Head of caudate nucleus (tissue), 42 donors: ENCODE measurements around the gene F3.

Experiments
- DNase-seq, 42 donors: peaks; one replicate each; pipeline versions ENCODE4 v3.0.0 to v3.0.0-alpha.2; 2020 to 2021; ENCODE audit warnings: mixed read lengths in 7 of 42
- intact Hi-C: fragments of 100-400 bp; cut with DNase I; formaldehyde crosslinking; loops from one replicate; pipeline ENCODE4 v1.15.0; 2022

The F3 gene

GRCh38 chr1:94554580-94554979 is 13.0 kb upstream of the F3 start:
- intact Hi-C loops, result no loop called here
- no peak for DNase-seq

DNA sequence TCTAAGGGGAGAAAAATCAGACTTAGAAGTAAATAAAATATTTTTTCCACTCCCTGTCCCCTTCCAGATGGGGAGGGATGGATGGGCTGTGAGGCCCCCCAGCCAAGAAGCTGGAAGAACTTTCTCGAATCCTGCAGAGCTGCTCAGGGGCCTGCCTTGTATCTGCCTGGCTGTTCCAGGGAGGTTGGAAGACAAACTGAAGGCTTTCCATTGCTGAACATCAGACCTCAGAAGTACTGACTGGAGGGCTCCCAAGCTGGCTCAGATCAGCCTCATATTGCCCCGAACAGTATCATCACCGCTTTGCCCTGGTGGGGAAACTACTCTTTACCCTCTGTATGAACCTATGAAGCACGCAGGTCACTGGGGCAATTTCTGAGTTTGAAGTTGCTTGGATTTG is 12.4 kb upstream of the F3 start:
- DNase-seq, result no peak
- intact Hi-C loops, result no loop called here

GRCh38 chr1:94553323-94553730 is 11.8 kb upstream of the F3 start:
- no peak for DNase-seq
- intact Hi-C loops, result no loop called here

DNA sequence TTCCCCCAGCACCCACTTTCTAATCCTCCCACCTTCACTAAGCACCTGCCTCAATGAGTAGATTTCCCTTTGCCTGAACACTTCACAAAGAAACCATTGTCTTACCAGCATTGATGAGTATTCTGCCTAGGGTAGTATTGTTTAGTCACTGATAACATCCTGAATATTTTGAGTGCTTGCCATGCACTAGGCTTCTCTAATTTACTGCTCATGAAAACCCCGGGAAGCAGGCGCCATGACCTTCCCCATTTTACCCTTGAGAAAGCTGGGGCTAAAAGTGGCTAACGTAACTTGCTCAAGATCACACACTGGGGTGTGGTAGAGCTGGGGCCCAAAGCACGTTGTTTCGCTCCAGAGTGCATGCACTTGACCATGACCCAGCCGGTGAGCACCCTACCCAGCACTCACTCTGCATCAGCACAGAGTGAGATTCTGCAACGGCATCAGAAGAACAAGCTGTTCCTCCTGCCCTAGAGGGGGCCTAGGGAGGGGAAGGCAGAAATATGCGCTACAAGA is 10.6 kb upstream of the F3 start:
- no peak for DNase-seq
- intact Hi-C loops, result no loop called here

GRCh38 chr1:94551449-94551848 is 9.9 kb upstream of the F3 start:
- DNase-seq, result no peak
- intact Hi-C loops, result no loop called here

GRCh38 chr1:94550800-94551241 is 9.3 kb upstream of the F3 start:
- DNase-seq, result no peak
- intact Hi-C loops, result no loop called here

DNA sequence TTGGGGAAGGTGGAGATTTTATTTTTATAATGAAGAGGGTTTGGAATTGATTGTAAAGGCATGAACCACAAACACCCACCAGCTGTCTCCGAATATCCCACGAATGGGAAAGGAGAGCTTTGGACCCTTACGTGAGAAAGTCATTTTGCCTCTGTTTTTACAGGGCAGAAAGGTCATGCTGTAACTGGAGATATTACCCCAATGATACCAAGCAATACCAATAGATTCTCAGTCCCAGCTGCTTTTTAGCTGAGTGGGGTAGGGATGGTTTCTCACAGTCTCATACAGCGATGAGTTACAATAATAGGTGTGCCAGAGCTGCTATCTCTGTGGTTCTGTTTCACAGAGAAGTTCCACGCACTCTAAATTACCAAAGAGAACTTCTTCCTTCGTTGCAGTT is 8.8 kb upstream of the F3 start:
- no peak for DNase-seq
- intact Hi-C loops, result no loop called here

DNA sequence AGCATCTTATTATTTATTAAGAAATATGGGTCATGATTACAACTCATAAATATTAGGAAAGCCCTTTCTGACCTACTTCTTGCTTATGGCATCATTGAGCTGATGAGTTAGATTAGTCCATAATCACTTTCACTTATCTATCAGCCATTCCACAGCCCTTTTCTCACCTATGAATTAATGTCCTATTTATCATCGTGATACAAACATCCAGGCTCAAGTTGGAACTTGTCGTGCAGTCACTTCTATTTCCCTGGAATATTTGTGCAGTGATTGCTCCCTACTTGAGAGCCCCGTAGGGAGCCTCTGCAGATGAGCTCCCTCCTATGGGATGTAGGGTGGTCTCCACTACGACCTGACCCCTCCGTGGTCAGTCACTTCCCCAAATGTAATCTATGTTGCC is 8.1 kb upstream of the F3 start:
- intact Hi-C loops, result no loop called here
- DNase-seq, result no peak

- no peak for DNase-seq
- intact Hi-C loops, result loop anchor here (5.0 kb wide), 1 partner anchor 47 kb away; no protein-coding TSS in a partner anchor
Observed at GRCh38 chr1:94544706-94545490, 3.3 kb upstream of the F3 start.

DNA sequence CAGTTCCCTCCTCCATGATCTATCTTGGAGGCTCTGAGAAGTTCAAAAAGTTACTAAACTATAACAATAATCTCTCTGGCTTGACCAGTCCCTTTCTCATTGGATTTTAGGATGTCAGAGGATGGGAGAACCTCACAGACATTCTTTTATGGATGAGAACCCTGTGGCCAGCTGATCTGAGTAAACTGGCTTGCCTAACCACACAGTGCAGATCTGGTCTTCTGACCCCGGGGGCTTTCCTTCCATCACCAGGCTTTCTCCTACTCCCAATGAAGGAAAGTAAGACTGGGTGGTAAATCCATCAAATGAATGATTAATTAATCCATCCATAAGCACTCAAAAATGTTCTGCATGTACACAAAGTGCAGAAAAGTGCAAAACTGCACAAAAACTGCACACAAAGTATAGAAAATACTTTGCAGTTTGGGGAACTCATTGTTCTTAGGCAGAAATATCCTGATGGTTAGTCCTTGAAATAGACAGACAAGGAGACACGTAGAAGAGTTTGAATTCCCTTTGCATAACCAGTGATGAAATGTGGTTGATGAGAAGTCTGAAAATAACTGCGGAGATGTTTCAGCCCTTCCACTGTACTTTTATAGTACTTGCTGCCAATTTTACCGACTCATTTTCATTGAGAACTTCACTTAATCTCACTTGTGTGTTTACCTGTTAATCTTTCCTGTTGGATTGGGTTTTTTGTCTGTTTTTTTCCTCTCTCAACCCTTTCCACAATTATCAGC is 2.5 kb upstream of the F3 start:
- no peak for DNase-seq
- intact Hi-C loops, result loop anchor here (5.0 kb wide), 1 partner anchor 48 kb away; no protein-coding TSS in a partner anchor

DNA sequence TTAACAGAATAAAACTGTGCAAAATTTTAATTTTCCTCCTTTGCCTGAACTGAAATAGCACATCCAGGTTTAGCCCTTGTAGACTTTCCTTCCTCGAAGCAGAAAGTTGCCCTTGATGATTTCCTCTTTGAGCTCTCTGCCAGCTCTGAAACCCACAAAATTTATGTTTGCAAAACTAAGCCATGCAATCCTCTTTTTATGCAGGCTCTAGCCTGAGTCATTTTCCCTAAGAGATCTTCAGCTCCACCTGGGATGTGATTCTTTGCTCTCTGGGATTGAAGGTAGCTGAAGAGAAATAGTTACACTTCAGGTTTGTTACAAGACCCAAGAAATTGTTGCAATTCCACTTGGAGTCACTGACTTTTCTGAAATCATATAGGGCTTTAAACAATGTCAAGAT is 1.4 kb upstream of the F3 start:
- DNase-seq, result no peak
- intact Hi-C loops, result loop anchor here (5.0 kb wide), 1 partner anchor 49 kb away; no protein-coding TSS in a partner anchor

DNA sequence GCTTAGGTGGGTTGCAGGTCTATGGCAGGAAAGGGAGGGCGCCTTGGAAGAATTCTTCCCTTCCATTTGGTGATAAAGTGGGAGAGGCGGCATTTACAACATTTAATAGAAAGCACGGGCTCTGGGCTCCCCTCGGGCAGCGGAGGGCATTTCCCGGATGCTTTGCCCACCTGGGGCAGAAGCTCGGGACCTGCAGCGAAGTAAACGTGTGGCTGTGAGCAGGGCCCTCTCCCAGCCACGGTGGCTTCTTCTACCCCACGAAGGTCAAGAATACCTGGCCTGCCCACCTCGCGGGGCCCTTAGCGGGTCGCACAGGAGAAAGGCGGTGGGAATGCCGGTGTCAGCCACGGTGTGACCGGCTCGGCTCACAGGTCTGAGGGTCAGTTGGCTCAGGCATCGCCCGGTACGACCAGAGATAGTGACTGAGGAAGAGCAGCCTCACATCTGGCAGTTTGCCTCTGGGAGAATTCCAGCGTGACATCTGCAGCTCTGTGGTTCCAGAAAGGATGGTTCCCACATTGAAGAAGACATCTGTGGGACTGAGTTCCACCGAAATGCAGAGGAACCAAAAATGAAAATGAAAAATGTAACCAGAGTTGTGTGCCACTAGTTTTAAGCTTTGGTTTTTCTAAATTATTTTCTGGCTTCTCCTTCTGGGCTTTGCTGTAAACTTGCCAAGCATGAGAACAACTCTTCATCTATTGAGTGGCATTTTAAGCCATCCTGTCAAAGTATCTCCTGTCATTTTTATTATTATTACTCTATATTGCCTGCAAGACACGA is 720 bp upstream of the F3 start:
- peak in 27 of 42 donors; percentile 21 to 77 (median 43) for DNase-seq
- intact Hi-C loops, result loop anchor here (5.0 kb wide), 1 partner anchor 50 kb away; no protein-coding TSS in a partner anchor

DNA sequence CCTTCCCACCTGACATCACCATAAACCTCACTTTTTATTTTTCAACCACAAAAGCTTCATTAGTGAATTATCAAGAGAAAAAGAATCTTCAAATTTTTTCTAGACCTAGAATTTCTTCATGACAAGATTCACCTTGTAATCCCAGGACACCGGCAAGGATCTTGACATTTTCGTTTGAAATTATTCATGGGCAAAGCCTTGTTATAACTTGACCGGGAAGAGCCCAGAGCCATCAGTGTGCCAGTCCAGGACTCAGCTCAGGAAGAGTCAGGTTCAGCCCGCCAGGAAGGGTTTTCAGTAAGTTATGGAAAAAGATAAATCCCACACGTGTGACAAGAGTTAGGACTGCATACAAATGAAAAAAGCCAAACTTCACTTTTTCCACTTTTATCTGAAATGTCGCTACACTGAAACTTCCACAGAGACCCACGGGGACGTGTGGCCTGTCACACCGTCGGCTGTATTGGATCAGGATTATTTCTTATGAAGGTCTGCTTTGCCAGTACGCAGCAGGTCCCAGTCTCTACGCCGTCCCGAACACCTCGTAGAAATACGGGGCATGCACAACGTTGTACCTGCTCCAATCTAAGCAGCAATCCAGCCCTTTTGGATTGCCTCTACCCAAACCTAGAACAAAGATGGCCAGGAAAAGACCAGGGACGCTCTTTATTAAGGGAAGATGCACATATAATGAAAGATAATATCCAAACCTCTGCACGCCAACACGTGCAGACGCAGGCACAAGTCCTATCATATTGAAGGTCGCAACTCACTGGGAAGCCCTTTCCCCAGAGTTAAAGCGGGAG is 916 bp downstream of the F3 start:
- intact Hi-C loops, result loop anchor here (5.0 kb wide), 1 partner anchor 52 kb away; no protein-coding TSS in a partner anchor
- no peak for DNase-seq

DNA sequence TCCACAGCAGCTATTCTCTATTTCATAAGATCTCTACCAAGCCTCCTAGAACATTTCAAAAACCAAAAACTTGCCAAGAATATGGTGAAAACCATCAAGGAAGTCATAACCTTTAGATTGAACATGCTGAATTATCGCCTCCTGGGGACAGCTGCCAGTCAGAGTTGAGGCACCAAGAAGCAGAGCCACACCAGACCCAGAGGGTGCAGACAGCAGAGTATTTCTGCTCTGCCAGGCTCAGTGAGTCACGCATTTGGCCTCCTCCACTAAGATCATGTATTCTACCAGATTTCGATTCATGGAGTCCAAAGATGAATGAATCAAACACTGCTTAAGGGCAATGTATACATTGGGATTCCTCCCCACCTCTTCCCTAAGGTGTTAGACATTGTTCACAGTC is 2.1 kb downstream of the F3 start:
- intact Hi-C loops, result no loop called here
- DNase-seq, result peak in 1 of 42 donors; percentile 50

GRCh38 chr1:94538243-94538827 is 3.2 kb downstream of the F3 start:
- intact Hi-C loops, result no loop called here
- DNase-seq, result peak in 1 of 42 donors; percentile 20

DNA sequence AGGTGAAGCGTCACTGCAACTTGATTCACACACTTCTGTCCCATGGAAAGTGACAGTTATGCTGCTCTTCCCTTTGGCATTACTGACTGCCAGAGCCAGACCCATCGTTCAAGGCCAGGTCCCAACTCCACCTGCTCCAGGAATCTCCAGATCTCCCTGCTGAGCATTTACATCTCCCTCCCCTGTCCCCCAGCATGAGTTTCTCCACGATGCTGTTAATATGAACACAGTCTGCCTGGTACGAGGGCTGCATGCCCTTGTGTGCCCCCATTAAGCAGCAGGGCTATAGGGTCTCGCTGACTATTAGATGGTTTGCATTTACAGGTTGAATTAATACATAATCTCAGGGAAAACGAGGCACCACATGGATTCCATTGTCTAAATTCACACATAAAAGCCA is 4.3 kb downstream of the F3 start:
- intact Hi-C loops, result no loop called here
- no peak for DNase-seq

DNA sequence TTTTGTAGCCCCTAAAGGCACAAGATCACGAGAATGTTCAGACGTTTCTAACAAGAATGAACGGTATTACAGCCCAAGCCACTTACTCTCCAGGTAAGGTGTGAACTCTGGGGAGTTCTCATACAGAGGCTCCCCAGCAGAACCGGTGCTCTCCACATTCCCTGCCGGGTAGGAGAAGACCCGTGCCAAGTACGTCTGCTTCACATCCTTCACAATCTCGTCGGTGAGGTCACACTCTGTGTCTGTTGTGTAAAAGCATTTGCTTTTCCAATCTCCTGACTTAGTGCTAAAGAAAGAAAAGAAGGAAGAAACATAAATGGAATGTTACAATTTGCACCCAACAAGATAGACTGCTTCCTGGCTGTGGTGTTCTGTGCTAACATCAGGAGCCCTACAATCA is 5.7 kb downstream of the F3 start:
- intact Hi-C loops, result no loop called here
- DNase-seq, result no peak

DNA sequence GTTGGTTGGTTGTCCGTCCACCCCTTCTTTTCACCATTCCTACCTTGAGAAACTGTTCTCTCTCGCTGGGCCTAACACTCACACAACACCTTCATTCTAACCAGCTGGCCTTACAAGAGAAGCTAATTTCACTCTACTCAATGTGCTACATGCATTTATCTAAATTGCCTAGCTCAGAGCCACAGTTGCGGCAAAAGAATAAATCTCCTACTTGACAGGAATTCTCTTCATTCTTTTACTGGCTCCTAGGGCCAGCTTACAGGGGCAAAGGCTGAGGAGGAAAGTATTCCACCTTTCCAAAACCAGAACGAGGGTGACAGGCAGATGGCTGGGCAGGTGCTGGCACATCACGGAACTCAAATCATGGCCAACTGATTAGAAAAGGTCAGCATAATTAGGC is 6.5 kb downstream of the F3 start:
- intact Hi-C loops, result no loop called here
- DNase-seq, result no peak
